ENCODE measurements around the gene LTBP1. TPM values are rescaled to one million over a fixed set of nuclear protein-coding genes. Genes with fewer than 3 reads are reported as not detected.
A peak's percentile ranks its signal among the peaks of the same experiment; 100 is the strongest.
"Not testable (repeated sequence)": the region's sequence is repeated elsewhere in the genome, so short reads cannot be mapped to it uniquely, and the experiment has no call there.

Gene LTBP1
- total and polyA plus RNA-seq, 2 experiments from 2014 or later: 216 to 509 TPM

GRCh38 chr2:33380719-33381118, 434.0 kb downstream of the LTBP1 start:
- Histone ChIP-seq H3K27ac (no peak overlapping the region), H3K9me3 (ENCODE audit: low read depth) (no peaks in the 10 kb centered on the region), H3K4me1 (ENCODE audit: low read depth) (no peaks in the 10 kb centered on the region), H3K4me3 (no peak overlapping the region), H3K36me3 (no peaks in the 10 kb centered on the region), H3K27me3 (no peaks in the 10 kb centered on the region)
- no peak for TF ChIP-seq CTCF (IDR thresholded peaks at IDR 0.05; ENCODE audit: low read depth, low read length)
- DNase-seq (ENCODE audit: low read depth in 1 of 2, low spot score in 1 of 2): no peak

GRCh38 chr2:33381301-33381858, 434.6 kb downstream of the LTBP1 start:
- Histone ChIP-seq H3K27ac (no peak overlapping the region), H3K4me1 (ENCODE audit: low read depth) (no peaks in the 10 kb centered on the region), H3K27me3 (no peaks in the 10 kb centered on the region), H3K36me3 (no peaks in the 10 kb centered on the region), H3K4me3 (no peak overlapping the region), H3K9me3 (ENCODE audit: low read depth) (no peaks in the 10 kb centered on the region)
- no peak for DNase-seq (ENCODE audit: low read depth in 1 of 2, low spot score in 1 of 2)
- no peak for TF ChIP-seq CTCF (IDR thresholded peaks at IDR 0.05; ENCODE audit: low read depth, low read length)

DNA sequence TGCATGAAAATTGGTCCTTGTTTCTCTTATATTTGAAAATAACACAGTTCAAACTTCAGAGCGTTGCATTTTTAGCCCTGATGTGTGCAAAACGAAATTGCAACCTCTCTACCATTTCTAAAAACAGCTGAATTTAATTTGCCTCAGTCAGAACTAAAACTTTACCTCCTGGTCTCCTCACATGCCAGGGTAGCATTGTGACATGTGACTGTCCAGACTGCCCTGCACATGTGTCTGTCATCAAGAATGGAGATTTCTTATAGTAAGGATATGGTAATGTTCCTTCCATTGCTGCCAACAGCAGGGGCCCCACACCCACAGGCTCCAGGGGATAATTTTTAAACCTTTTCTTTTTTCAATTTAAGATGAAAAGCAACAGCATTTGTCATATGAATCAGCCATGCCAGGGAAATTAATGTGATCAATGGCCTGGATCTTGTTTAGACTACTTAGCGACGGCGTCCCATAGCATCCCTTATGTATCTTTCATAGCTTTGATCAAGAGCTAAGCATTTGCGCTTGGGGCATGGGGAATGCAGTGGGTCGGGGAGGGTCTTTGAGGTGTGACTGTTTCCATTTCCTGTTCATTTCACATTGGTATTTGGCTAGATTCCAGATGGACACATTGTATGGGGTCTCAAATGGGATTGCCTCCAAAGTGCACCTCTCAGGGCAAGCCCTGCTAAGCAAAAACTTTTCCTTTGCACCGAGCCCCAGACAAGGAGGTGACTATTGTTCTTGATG, 437.3 kb downstream of the LTBP1 start:
- H3K36me3 ChIP-seq: peaks cover 5% of the 10 kb centered on the region
- peak overlapping the region; percentile 14 for H3K27ac ChIP-seq
- H3K9me3 ChIP-seq (ENCODE audit: low read depth): no peaks in the 10 kb centered on the region
- TF ChIP-seq CTCF (IDR thresholded peaks at IDR 0.05; ENCODE audit: low read depth, low read length): no peak
- no peak overlapping the region for H3K4me3 ChIP-seq
- DNase-seq (ENCODE audit: low read depth in 1 of 2, low spot score in 1 of 2): no peak
- H3K4me1 ChIP-seq (ENCODE audit: low read depth): no peaks in the 10 kb centered on the region
- no peaks in the 10 kb centered on the region for H3K27me3 ChIP-seq

DNA sequence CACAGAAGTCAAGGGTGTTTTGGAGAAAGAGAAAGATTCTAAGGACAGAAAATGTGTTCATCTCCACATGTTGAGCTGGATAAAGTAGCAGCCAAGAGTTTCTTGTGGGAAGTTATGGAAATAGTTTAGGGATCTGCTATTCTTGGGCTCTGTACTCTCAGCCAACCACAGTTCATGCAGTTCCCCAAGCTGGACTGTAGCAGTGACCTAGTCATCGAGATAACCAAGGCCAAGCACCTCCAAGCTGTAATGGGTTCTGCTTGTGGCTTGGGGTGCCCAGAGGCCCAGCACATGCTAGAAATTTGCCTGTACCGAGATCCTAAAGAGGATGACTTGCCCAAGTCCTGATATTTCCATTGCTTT, 437.8 kb downstream of the LTBP1 start:
- Histone ChIP-seq H3K36me3 (peaks cover 10% of the 10 kb centered on the region), H3K4me1 (ENCODE audit: low read depth) (no peaks in the 10 kb centered on the region), H3K9me3 (ENCODE audit: low read depth) (no peaks in the 10 kb centered on the region), H3K4me3 (no peak overlapping the region), H3K27ac (peak overlapping the region; percentile 14), H3K27me3 (no peaks in the 10 kb centered on the region)
- no peak for DNase-seq (ENCODE audit: low read depth in 1 of 2, low spot score in 1 of 2)
- no peak for TF ChIP-seq CTCF (IDR thresholded peaks at IDR 0.05; ENCODE audit: low read depth, low read length)

- no peak for TF ChIP-seq CTCF (IDR thresholded peaks at IDR 0.05; ENCODE audit: low read depth, low read length)
- H3K27ac ChIP-seq: no peak overlapping the region
- H3K27me3 ChIP-seq: no peaks in the 10 kb centered on the region
- no peak overlapping the region for H3K4me3 ChIP-seq
- H3K9me3 ChIP-seq (ENCODE audit: low read depth): no peaks in the 10 kb centered on the region
- DNase-seq (ENCODE audit: low read depth in 1 of 2, low spot score in 1 of 2): no peak
- H3K36me3 ChIP-seq: peaks cover 16% of the 10 kb centered on the region
- no peaks in the 10 kb centered on the region for H3K4me1 ChIP-seq (ENCODE audit: low read depth)
Observed at GRCh38 chr2:33388996-33389395, 442.2 kb downstream of the LTBP1 start.

- not testable (repeated sequence) for H3K4me1 ChIP-seq (ENCODE audit: low read depth); H3K4me3 ChIP-seq; DNase-seq (ENCODE audit: low read depth in 1 of 2, low spot score in 1 of 2); H3K27ac ChIP-seq; H3K9me3 ChIP-seq (ENCODE audit: low read depth); H3K27me3 ChIP-seq
- H3K36me3 ChIP-seq: peaks cover 16% of the 10 kb centered on the region
Observed at GRCh38 chr2:33389695-33390094, 442.9 kb downstream of the LTBP1 start.

All from cardiac muscle cell (in vitro differentiated cells and primary cell).